Neural cell (in vitro differentiated cells): ENCODE measurements around the gene CHD9NB. TPM values are rescaled to one million over a fixed set of nuclear protein-coding genes. Genes with fewer than 3 reads are reported as not detected.

ENCODE experiments used
- H2AFZ ChIP-seq: fragments of 200-600, 300-800 bp; sonication (generic), shearing (Covaris generic); 2 replicates; pipeline ENCODE4 v1.6.0; 2014; ENCODE audit warnings: low read depth, mild to moderate bottlenecking, antibody characterized with exemption, low read length, moderate library complexity
- H3F3A ChIP-seq: fragments of 200-600 bp; shearing (Covaris generic); 2 replicates; pipeline ENCODE4 v1.6.1; 2016; ENCODE audit warnings: mild to moderate bottlenecking, moderate library complexity, mixed read lengths, antibody characterized with exemption, low read length; ENCODE audit not compliant: insufficient read depth, poor library complexity, severe bottlenecking
- H3K27ac ChIP-seq: fragments of 200-600, 300-800 bp; sonication (generic), shearing (Covaris generic); 2 replicates; pipeline ENCODE4 v1.5.1; 2014; ENCODE audit warnings: mild to moderate bottlenecking, low read length, moderate library complexity
- H3K27me3 ChIP-seq: fragments of 300-800, 200-600 bp; sonication (generic), shearing (Covaris generic); 2 replicates; pipeline ENCODE4 v1.6.0; 2014; ENCODE audit warnings: mild to moderate bottlenecking, low read depth, low read length, moderate library complexity; ENCODE audit not compliant: insufficient read depth
- H3K36me3 ChIP-seq: fragments of 300-800, 200-600 bp; sonication (generic), shearing (Covaris generic); 2 replicates; pipeline ENCODE4 v1.5.1; 2014; ENCODE audit warnings: mild to moderate bottlenecking, antibody characterized with exemption, low read length, moderate library complexity; ENCODE audit not compliant: insufficient read depth
- H3K4me2 ChIP-seq: fragments of 300-800, 200-600 bp; sonication (generic), shearing (Covaris generic); 2 replicates; pipeline ENCODE4 v1.6.0; 2014; ENCODE audit warnings: mild to moderate bottlenecking, low read length
- H3K4me3 ChIP-seq: fragments of 300-800, 200-600 bp; sonication (generic), shearing (Covaris generic); 2 replicates; pipeline ENCODE4 v1.5.1; 2014; ENCODE audit warnings: mild to moderate bottlenecking, low read length, moderate library complexity
- H3K79me2 ChIP-seq: fragments of 200-600 bp; shearing (Covaris generic); replicated peaks from 2 replicates; pipeline ENCODE4 v1.6.0; 2014; ENCODE audit warnings: mild to moderate bottlenecking, low read length, moderate library complexity; ENCODE audit not compliant: insufficient read depth
- H3K9ac ChIP-seq: fragments of 300-800, 200-600 bp; sonication (generic), shearing (Covaris generic); 2 replicates; pipeline ENCODE4 v1.6.1; 2016; ENCODE audit warnings: mild to moderate bottlenecking, low read length, mixed read lengths
- H3K9me2 ChIP-seq: fragments of 200-600 bp; shearing (Covaris generic); 2 replicates; pipeline ENCODE4 v1.6.1; 2016; ENCODE audit warnings: mild to moderate bottlenecking, low read length, mixed read lengths; ENCODE audit not compliant: insufficient read depth
- H3K9me3 ChIP-seq: fragments of 200-600, 300-800 bp; sonication (generic), shearing (Covaris generic); 2 replicates; pipeline ENCODE4 v1.6.1; 2016; ENCODE audit warnings: mild to moderate bottlenecking, mixed run types, low read length, moderate library complexity, mixed read lengths
- H4K20me1 ChIP-seq: fragments of 200-600 bp; shearing (Covaris generic); 2 replicates; pipeline ENCODE4 v1.6.1; 2016; ENCODE audit warnings: mild to moderate bottlenecking, mixed run types; ENCODE audit not compliant: insufficient read depth
- EP300 ChIP-seq: fragments of 450-650 bp; conservative IDR thresholded peaks from 2 replicates; pipeline ENCODE4 v1.6.1; 2014; ENCODE audit warnings: antibody characterized with exemption, mild to moderate bottlenecking, moderate library complexity; ENCODE audit not compliant: poor library complexity, severe bottlenecking
- EZH2 ChIP-seq: fragments of 200-600, 300-800 bp; shearing (Covaris generic), sonication (generic); IDR thresholded peaks from 2 replicates; pipeline ENCODE4 v1.6.1; 2014; ENCODE audit warnings: antibody characterized with exemption, low read length, borderline replicate concordance, mild to moderate bottlenecking; ENCODE audit not compliant: insufficient read depth, poor library complexity, severe bottlenecking
- MXI1 ChIP-seq: fragments of 450-650 bp; conservative IDR thresholded peaks from 2 replicates; pipeline ENCODE4 v1.6.1; 2014; ENCODE audit warnings: antibody characterized with exemption, mild to moderate bottlenecking; ENCODE audit not compliant: poor library complexity, severe bottlenecking
- POLR2AphosphoS5 ChIP-seq: IDR thresholded peaks from 2 replicates; pipeline ENCODE4 v1.6.1; 2012
- RAD21 ChIP-seq: fragments of 450-650 bp; conservative IDR thresholded peaks from 2 replicates; pipeline ENCODE4 v1.6.1; 2014; ENCODE audit warnings: antibody characterized with exemption, mild to moderate bottlenecking, moderate library complexity
- REST ChIP-seq: IDR thresholded peaks from 2 replicates; pipeline ENCODE4 v1.6.1; 2012; ENCODE audit warnings: borderline replicate concordance
- SMC3 ChIP-seq: fragments of 450-650 bp; conservative IDR thresholded peaks from 2 replicates; pipeline ENCODE4 v1.6.1; 2014; ENCODE audit warnings: antibody characterized with exemption, mild to moderate bottlenecking, moderate library complexity; ENCODE audit not compliant: poor library complexity
- TAF1 ChIP-seq: IDR thresholded peaks from 2 replicates; pipeline ENCODE4 v1.6.1; 2012; ENCODE audit warnings: low read depth
- polyA plus RNA-seq: library from polyadenylated mRNA; depleted of rRNA; stranded (reverse); fragments of >200 nt; gene quantifications from 2 replicates; pipeline ENCODE4 v1.2.3, GENCODE V29; 2014
- TF ChIP-seq, protein P1 (sequence below): fragments of 450-650 bp; IDR thresholded peaks from 2 replicates; pipeline ENCODE4 v1.5.1; 2014; ENCODE audit warnings: antibody characterized with exemption, mild to moderate bottlenecking, moderate library complexity; ENCODE audit not compliant: poor library complexity, severe bottlenecking

Gene CHD9NB
- polyA plus RNA-seq, 1 donor from 2014 or later, result 0.17 TPM

DNA sequence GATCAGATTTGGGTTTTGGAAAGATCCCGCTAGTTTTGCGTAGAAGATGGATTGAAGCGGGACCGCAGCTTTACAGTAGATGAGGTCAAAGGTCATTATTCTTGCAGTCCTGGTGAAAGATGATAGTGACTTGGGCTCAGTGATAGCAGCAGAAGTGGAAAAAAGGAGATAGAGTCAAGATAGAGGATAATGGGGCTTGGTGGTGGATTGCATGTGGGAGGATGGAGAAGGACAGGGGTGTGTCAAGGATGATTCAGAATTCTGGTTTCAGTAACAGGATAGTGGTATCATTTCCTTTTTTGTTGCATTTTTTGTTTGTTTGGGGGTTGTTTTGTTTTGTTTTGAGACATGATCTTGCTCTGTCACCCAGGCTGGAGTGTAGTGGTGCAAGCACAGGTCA lies 28.7 kb downstream of the CHD9NB start:
- H4K20me1 ChIP-seq, result no peaks in the 10 kb centered on the region
- H3K36me3 ChIP-seq, result no peaks in the 10 kb centered on the region
- H3F3A ChIP-seq, result no peaks in the 10 kb centered on the region
- H3K9me3 ChIP-seq, result no peaks in the 10 kb centered on the region
- no peaks in the 10 kb centered on the region for H3K27me3 ChIP-seq
- no peak for TF ChIP-seq EP300
- TF ChIP-seq POLR2AphosphoS5, result no peak
- no peak for TF ChIP-seq REST
- TF ChIP-seq RAD21, result no peak
- no peak for TF ChIP-seq MXI1
- TF ChIP-seq, protein P1, sequence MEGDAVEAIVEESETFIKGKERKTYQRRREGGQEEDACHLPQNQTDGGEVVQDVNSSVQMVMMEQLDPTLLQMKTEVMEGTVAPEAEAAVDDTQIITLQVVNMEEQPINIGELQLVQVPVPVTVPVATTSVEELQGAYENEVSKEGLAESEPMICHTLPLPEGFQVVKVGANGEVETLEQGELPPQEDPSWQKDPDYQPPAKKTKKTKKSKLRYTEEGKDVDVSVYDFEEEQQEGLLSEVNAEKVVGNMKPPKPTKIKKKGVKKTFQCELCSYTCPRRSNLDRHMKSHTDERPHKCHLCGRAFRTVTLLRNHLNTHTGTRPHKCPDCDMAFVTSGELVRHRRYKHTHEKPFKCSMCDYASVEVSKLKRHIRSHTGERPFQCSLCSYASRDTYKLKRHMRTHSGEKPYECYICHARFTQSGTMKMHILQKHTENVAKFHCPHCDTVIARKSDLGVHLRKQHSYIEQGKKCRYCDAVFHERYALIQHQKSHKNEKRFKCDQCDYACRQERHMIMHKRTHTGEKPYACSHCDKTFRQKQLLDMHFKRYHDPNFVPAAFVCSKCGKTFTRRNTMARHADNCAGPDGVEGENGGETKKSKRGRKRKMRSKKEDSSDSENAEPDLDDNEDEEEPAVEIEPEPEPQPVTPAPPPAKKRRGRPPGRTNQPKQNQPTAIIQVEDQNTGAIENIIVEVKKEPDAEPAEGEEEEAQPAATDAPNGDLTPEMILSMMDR, result no peak
- TF ChIP-seq SMC3, result no peak
- TF ChIP-seq TAF1, result no peak
- no peak for TF ChIP-seq EZH2
- no peak overlapping the region for H3K9ac ChIP-seq
- no peak overlapping the region for H3K4me2 ChIP-seq
- H3K4me3 ChIP-seq, result no peak overlapping the region
- no peak overlapping the region for H2AFZ ChIP-seq
- no peak overlapping the region for H3K27ac ChIP-seq
- H3K9me2 ChIP-seq, result no peaks in the 10 kb centered on the region
- H3K79me2 ChIP-seq, result no peaks in the 10 kb centered on the region

- H3F3A ChIP-seq, result no peaks in the 10 kb centered on the region
- H3K27me3 ChIP-seq, result no peaks in the 10 kb centered on the region
- no peak overlapping the region for H3K4me2 ChIP-seq
- no peak overlapping the region for H3K9ac ChIP-seq
- H3K4me3 ChIP-seq, result no peak overlapping the region
- H3K27ac ChIP-seq, result no peak overlapping the region
- no peaks in the 10 kb centered on the region for H3K9me2 ChIP-seq
- H3K79me2 ChIP-seq, result no peaks in the 10 kb centered on the region
- no peaks in the 10 kb centered on the region for H3K9me3 ChIP-seq
- no peaks in the 10 kb centered on the region for H4K20me1 ChIP-seq
- TF ChIP-seq EZH2 (no peak), RAD21 (peak; percentile 99), SMC3 (peak; percentile 98), POLR2AphosphoS5 (no peak), MXI1 (peak; percentile 13), REST (no peak), EP300 (peak; percentile 24), TAF1 (no peak)
- TF ChIP-seq, protein P1, result peak; percentile 93
- H2AFZ ChIP-seq, result no peak overlapping the region
- no peaks in the 10 kb centered on the region for H3K36me3 ChIP-seq
Observed at GRCh38 chr16:53022374-53022773, 30.3 kb downstream of the CHD9NB start.
